ENCODE data around the gene DPYSL5.

DPYSL5 gene

DNA sequence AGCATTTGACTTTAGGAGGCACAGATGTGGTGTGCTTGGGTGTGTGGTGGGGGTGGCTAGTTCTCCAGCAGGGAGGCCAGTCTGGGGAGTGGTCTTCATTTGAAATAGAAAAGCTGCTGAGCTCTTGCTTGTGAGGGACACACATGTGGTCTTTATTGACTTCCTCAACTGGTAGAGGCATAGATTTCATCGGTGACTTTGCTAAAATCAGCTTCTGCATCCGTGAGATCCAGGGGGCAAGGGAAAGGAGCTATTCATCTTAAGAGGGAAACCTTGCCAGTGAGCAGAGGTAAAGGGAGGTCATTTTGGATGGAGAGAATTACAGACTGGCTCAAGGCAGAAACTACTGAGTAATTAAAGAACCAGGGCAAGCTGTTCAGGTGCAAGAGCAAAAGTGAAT, 127.2 kb downstream of the DPYSL5 start:
- Histone ChIP-seq H3K27ac (ENCODE audit: insufficient read depth, low read length, poor library complexity, severe bottlenecking) (no peak overlapping the region), H3K27me3 (replicated peaks; ENCODE audit: control insufficient read depth, insufficient read depth, low read length, poor library complexity, severe bottlenecking) (no peaks in the 10 kb centered on the region), H3K4me1 (ENCODE audit: control insufficient read depth, insufficient read depth, low read length, poor library complexity, severe bottlenecking) (peaks cover 8% of the 10 kb centered on the region), H3K9me3 (ENCODE audit: control insufficient read depth, low read length) (no peaks in the 10 kb centered on the region), H3K36me3 (ENCODE audit: control insufficient read depth, insufficient read depth, low read length) (no peaks in the 10 kb centered on the region), H3K4me3 (ENCODE audit: insufficient read depth, low read depth, low read length, poor library complexity, severe bottlenecking) (no peak overlapping the region)
- DNase-seq, result no peak

DNA sequence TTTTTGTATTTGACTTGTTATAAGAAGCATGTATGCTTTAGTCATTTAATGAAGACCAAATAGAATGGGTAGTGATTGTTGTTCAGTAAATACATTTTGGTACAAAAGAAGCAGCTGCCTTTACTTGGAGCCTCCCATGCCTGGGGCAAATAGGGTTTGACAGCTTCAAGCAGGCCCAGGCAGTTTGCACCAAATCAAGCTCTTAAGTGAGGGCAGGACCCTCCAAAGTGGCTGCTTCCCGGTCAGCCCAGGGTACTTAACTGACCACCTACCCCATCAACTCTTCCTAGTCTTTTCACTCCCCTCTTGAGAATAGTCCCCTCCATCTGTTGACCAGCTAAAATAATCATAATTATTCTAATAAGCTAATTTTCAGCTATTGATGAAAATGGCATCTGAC, 127.7 kb downstream of the DPYSL5 start:
- Histone ChIP-seq H3K4me3 (ENCODE audit: insufficient read depth, low read depth, low read length, poor library complexity, severe bottlenecking) (no peak overlapping the region), H3K27ac (ENCODE audit: insufficient read depth, low read length, poor library complexity, severe bottlenecking) (no peak overlapping the region), H3K4me1 (ENCODE audit: control insufficient read depth, insufficient read depth, low read length, poor library complexity, severe bottlenecking) (peaks cover 8% of the 10 kb centered on the region), H3K27me3 (replicated peaks; ENCODE audit: control insufficient read depth, insufficient read depth, low read length, poor library complexity, severe bottlenecking) (no peaks in the 10 kb centered on the region), H3K9me3 (ENCODE audit: control insufficient read depth, low read length) (no peaks in the 10 kb centered on the region), H3K36me3 (ENCODE audit: control insufficient read depth, insufficient read depth, low read length) (no peaks in the 10 kb centered on the region)
- no peak for DNase-seq

DNA sequence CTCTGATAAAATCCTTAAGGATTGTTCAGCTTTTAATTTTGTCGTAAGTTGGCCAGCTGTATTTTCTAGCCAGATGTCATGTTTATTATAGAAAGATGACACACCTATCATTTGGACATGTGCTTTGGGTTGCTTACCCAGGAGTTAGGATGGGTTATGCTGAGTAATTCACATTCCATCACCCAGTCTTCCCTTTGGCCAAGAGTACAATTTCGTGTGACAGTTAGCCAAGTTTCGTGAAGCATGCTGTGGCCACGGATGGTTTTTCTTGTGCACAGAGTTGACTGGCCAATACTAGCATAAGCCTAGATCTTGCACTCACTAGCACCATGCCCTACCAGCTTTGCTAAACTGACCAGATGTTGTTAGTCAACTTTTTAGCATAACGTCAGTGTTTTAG, 128.3 kb downstream of the DPYSL5 start:
- Histone ChIP-seq H3K4me1 (ENCODE audit: control insufficient read depth, insufficient read depth, low read length, poor library complexity, severe bottlenecking) (peaks cover 4% of the 10 kb centered on the region), H3K4me3 (ENCODE audit: insufficient read depth, low read depth, low read length, poor library complexity, severe bottlenecking) (no peak overlapping the region), H3K9me3 (ENCODE audit: control insufficient read depth, low read length) (no peaks in the 10 kb centered on the region), H3K36me3 (ENCODE audit: control insufficient read depth, insufficient read depth, low read length) (no peaks in the 10 kb centered on the region), H3K27ac (ENCODE audit: insufficient read depth, low read length, poor library complexity, severe bottlenecking) (no peak overlapping the region), H3K27me3 (replicated peaks; ENCODE audit: control insufficient read depth, insufficient read depth, low read length, poor library complexity, severe bottlenecking) (no peaks in the 10 kb centered on the region)
- no peak for DNase-seq

DNA sequence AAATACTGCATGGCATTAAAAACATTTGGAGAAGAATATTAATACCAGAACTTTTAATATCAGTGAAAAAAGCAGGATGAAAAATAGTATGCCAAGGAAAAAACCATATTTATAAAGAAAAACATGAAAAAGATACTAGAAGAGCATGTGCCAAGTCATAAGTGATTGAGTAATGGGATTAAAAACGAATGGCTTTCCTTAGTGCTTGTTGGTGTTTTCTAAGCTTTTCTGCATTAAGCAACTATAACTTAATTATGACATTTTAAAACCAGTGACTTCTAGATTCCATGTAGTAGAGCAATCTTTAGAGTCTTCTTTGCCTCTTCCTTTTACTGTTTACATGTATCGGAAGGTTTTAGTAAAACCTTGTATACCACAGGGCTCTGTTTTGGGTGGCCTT, 129.1 kb downstream of the DPYSL5 start:
- Histone ChIP-seq H3K4me1 (ENCODE audit: control insufficient read depth, insufficient read depth, low read length, poor library complexity, severe bottlenecking) (no peaks in the 10 kb centered on the region), H3K27me3 (replicated peaks; ENCODE audit: control insufficient read depth, insufficient read depth, low read length, poor library complexity, severe bottlenecking) (no peaks in the 10 kb centered on the region), H3K4me3 (ENCODE audit: insufficient read depth, low read depth, low read length, poor library complexity, severe bottlenecking) (no peak overlapping the region), H3K9me3 (ENCODE audit: control insufficient read depth, low read length) (no peaks in the 10 kb centered on the region), H3K36me3 (ENCODE audit: control insufficient read depth, insufficient read depth, low read length) (no peaks in the 10 kb centered on the region), H3K27ac (ENCODE audit: insufficient read depth, low read length, poor library complexity, severe bottlenecking) (no peak overlapping the region)
- DNase-seq, result no peak

DNA sequence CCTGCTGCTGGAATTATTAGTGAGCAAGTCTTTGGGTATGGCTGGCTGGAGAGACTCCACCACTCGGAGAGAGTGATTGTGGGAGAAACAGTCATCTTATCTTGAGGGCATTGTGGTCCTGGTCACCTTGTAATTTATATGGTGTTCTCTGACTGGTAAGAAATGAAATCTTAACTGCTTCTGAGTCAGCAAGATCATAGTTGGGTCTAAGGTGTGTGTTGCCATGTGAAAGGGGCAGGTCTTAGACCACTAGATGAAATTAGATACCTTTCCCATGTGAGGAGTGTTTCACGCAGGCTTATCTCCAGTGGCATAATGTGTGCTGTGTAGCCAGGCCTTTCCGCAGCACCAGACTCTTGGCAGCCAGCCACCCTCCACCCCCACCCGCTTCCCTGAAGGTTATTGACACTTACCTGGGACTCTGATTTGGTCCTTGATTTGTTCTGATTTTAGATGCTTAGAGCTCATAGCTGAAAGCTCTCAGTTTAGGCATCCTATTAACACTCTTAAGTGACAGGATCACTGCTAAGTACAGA, 130.2 kb downstream of the DPYSL5 start:
- no peaks in the 10 kb centered on the region for H3K4me1 ChIP-seq (ENCODE audit: control insufficient read depth, insufficient read depth, low read length, poor library complexity, severe bottlenecking)
- no peaks in the 10 kb centered on the region for H3K9me3 ChIP-seq (ENCODE audit: control insufficient read depth, low read length)
- H3K4me3 ChIP-seq (ENCODE audit: insufficient read depth, low read depth, low read length, poor library complexity, severe bottlenecking), result no peak overlapping the region
- no peak overlapping the region for H3K27ac ChIP-seq (ENCODE audit: insufficient read depth, low read length, poor library complexity, severe bottlenecking)
- H3K36me3 ChIP-seq (ENCODE audit: control insufficient read depth, insufficient read depth, low read length), result no peaks in the 10 kb centered on the region
- DNase-seq, result no peak
- no peaks in the 10 kb centered on the region for H3K27me3 ChIP-seq (replicated peaks; ENCODE audit: control insufficient read depth, insufficient read depth, low read length, poor library complexity, severe bottlenecking)

DNA sequence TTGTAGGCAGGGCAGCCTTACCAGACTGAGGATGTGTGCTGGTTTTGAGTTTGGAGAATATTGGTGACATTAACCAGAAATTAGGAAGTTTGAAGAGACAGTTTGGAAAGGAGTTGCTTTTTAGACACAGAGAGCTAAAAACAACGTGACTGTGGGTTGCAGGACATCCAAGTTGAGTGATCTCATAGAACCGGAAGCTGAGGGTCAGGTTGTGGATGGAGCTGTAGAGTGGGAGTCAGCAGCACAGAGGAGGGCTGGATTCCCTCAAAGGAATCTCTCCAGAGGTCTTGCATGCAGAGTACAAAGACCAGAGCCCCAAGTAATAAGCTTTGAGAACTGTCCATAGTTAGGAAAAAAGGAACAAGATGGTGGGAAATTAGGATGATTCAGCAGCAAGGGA, 131.8 kb downstream of the DPYSL5 start:
- H3K4me1 ChIP-seq (ENCODE audit: control insufficient read depth, insufficient read depth, low read length, poor library complexity, severe bottlenecking), result no peaks in the 10 kb centered on the region
- H3K27me3 ChIP-seq (replicated peaks; ENCODE audit: control insufficient read depth, insufficient read depth, low read length, poor library complexity, severe bottlenecking), result no peaks in the 10 kb centered on the region
- no peaks in the 10 kb centered on the region for H3K36me3 ChIP-seq (ENCODE audit: control insufficient read depth, insufficient read depth, low read length)
- DNase-seq, result no peak
- H3K27ac ChIP-seq (ENCODE audit: insufficient read depth, low read length, poor library complexity, severe bottlenecking), result no peak overlapping the region
- no peak overlapping the region for H3K4me3 ChIP-seq (ENCODE audit: insufficient read depth, low read depth, low read length, poor library complexity, severe bottlenecking)
- H3K9me3 ChIP-seq (ENCODE audit: control insufficient read depth, low read length), result no peaks in the 10 kb centered on the region

DNA sequence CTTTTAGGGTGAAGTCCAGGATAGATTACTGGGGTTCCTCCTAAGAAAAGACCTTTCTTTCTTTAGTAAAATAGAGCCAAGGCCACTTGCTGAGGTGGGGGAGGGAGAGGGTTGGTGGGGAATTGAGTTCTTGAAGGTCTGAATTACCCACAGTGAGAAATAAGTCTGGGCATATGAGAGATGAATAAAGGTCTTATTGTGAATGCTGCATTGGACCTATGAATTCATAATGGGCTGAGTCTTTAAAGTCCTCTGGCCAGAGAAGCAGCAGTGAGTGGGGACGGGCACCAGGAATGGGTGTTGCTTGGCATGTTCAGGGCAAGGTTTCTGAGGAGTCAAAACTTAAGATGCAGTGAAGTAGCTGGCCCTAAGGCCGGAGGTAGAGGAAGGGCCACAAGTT, 133.0 kb downstream of the DPYSL5 start:
- Histone ChIP-seq H3K4me3 (ENCODE audit: insufficient read depth, low read depth, low read length, poor library complexity, severe bottlenecking) (no peak overlapping the region), H3K27me3 (replicated peaks; ENCODE audit: control insufficient read depth, insufficient read depth, low read length, poor library complexity, severe bottlenecking) (no peaks in the 10 kb centered on the region), H3K9me3 (ENCODE audit: control insufficient read depth, low read length) (no peaks in the 10 kb centered on the region), H3K36me3 (ENCODE audit: control insufficient read depth, insufficient read depth, low read length) (no peaks in the 10 kb centered on the region), H3K4me1 (ENCODE audit: control insufficient read depth, insufficient read depth, low read length, poor library complexity, severe bottlenecking) (no peaks in the 10 kb centered on the region), H3K27ac (ENCODE audit: insufficient read depth, low read length, poor library complexity, severe bottlenecking) (no peak overlapping the region)
- no peak for DNase-seq

DNA sequence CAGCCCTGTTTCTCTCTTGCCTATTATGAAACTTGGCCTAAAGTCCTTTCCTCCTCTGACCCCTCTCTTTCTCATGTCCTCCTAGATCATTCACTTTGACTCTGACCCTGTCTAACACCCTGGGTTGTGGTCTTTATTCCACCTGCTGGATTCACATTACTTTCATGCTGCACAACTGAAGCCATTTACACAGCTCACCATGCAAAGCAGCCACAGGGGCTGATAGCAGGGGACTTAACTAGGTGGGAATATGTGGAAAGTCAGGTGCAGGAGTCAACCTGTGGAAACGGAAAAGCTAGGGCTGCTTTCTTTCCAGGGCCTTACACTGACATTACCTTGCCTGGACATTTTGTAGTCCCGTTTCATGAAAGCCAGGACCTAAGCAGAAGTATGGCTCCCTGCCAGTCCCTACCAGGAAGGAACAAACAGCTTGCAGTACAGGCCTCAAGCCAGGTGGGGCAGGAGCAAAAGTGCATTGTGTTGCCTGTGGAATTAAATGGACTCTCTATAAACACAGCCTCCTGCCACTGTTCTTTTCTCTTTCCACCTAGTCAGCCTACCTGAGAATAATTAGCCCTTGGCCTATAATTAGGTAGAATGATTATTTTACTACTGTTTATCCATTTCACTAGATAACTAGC, 134.3 kb downstream of the DPYSL5 start:
- H3K9me3 ChIP-seq (ENCODE audit: control insufficient read depth, low read length), result no peaks in the 10 kb centered on the region
- H3K27me3 ChIP-seq (replicated peaks; ENCODE audit: control insufficient read depth, insufficient read depth, low read length, poor library complexity, severe bottlenecking), result no peaks in the 10 kb centered on the region
- no peaks in the 10 kb centered on the region for H3K36me3 ChIP-seq (ENCODE audit: control insufficient read depth, insufficient read depth, low read length)
- DNase-seq, result peak in 1 of 3 donors; percentile 3
- H3K4me1 ChIP-seq (ENCODE audit: control insufficient read depth, insufficient read depth, low read length, poor library complexity, severe bottlenecking), result no peaks in the 10 kb centered on the region
- H3K4me3 ChIP-seq (ENCODE audit: insufficient read depth, low read depth, low read length, poor library complexity, severe bottlenecking), result no peak overlapping the region
- H3K27ac ChIP-seq (ENCODE audit: insufficient read depth, low read length, poor library complexity, severe bottlenecking), result no peak overlapping the region

DNA sequence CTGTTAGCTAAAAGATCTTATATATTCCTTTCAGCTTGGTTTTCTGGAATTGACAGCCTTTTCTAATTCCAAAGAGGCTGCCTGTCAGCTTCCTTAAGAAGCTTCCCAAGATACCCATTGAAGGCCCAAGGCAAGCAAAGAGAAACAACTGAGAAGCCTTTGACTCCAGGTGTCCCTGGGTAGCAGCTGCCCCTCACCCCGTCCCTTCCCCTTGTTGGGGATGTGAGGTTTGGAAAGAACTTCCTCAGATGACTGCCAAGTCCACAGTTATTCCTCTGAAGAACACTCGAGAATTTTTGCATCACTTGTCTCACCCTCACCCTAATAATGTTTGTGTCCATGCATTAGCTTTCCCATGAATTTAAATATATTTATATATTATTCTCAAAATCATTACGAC, 135.8 kb downstream of the DPYSL5 start:
- Histone ChIP-seq H3K36me3 (ENCODE audit: control insufficient read depth, insufficient read depth, low read length) (no peaks in the 10 kb centered on the region), H3K27me3 (replicated peaks; ENCODE audit: control insufficient read depth, insufficient read depth, low read length, poor library complexity, severe bottlenecking) (no peaks in the 10 kb centered on the region), H3K27ac (ENCODE audit: insufficient read depth, low read length, poor library complexity, severe bottlenecking) (no peak overlapping the region), H3K4me1 (ENCODE audit: control insufficient read depth, insufficient read depth, low read length, poor library complexity, severe bottlenecking) (no peaks in the 10 kb centered on the region), H3K9me3 (ENCODE audit: control insufficient read depth, low read length) (no peaks in the 10 kb centered on the region), H3K4me3 (ENCODE audit: insufficient read depth, low read depth, low read length, poor library complexity, severe bottlenecking) (no peak overlapping the region)
- no peak for DNase-seq

DNA sequence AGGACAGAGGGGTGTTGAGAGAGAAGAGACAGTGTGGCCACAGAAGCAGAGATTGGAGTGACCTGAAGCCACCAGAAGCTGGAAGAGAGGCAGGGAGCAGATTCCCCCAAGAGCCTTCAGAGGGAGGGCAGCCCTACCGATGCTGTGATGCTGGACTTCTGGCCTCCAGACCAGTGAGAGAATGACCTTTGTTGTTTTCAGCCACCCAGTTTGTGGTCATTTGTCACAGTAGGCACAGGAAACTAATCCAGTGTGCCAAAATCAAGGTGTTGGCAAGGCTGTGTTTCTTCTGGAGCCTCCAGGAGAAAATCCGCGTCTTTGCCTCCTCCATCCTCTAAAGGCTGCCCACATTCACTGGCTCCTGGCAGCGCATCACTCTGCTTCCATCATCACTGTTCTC, 137.9 kb downstream of the DPYSL5 start:
- no peak overlapping the region for H3K4me3 ChIP-seq (ENCODE audit: insufficient read depth, low read depth, low read length, poor library complexity, severe bottlenecking)
- no peaks in the 10 kb centered on the region for H3K36me3 ChIP-seq (ENCODE audit: control insufficient read depth, insufficient read depth, low read length)
- no peaks in the 10 kb centered on the region for H3K4me1 ChIP-seq (ENCODE audit: control insufficient read depth, insufficient read depth, low read length, poor library complexity, severe bottlenecking)
- no peak for DNase-seq
- no peaks in the 10 kb centered on the region for H3K27me3 ChIP-seq (replicated peaks; ENCODE audit: control insufficient read depth, insufficient read depth, low read length, poor library complexity, severe bottlenecking)
- no peaks in the 10 kb centered on the region for H3K9me3 ChIP-seq (ENCODE audit: control insufficient read depth, low read length)
- no peak overlapping the region for H3K27ac ChIP-seq (ENCODE audit: insufficient read depth, low read length, poor library complexity, severe bottlenecking)

Data from effector memory CD4-positive, alpha-beta T cell (primary cell).